B cell (primary cell): ENCODE results near the gene ZNF580. TPM values are rescaled to one million over a fixed set of nuclear protein-coding genes. Genes with fewer than 3 reads are reported as not detected.

Source experiments
- ATAC-seq: fragments of 200-7000 bp; cut with Tn5 transposase; one replicate; pipeline ENCODE4 v1.10.0; 2021; ENCODE audit warnings: low read depth, mild to moderate bottlenecking, moderate number of reproducible peaks, moderate library complexity
- CTCF ChIA-PET: fragments of 350-600 bp; sonication (Branson Sonifier 250); formaldehyde crosslinking; loops from one replicate; lab custom pipeline; 2021; ENCODE audit warnings: antibody characterized with exemption, inconsistent platforms; lab: Charles Lee
- POLR2A ChIA-PET: fragments of 350-600 bp; sonication (Branson Sonifier 250); formaldehyde crosslinking; loops from one replicate; lab custom pipeline; 2021; ENCODE audit warnings: antibody characterized with exemption; lab: Charles Lee
- DNase-seq: peaks from one replicate; pipeline ENCODE4 v3.0.0; 2013
- H2AFZ ChIP-seq: 2 replicates; pipeline ENCODE4 v1.6.1; 2012; ENCODE audit warnings: mild to moderate bottlenecking, low read depth, low read length; ENCODE audit not compliant: insufficient read depth, poor library complexity, severe bottlenecking
- H3K27ac ChIP-seq, 2 donors: 1 replicate in 1 of 2; 2 replicates in 1 of 2; pipeline ENCODE4 v1.5.1; 2012 to 2013; ENCODE audit warnings: low read length in 2 of 2, mild to moderate bottlenecking in 2 of 2, moderate library complexity in 1 of 2
- H3K27me3 ChIP-seq, 4 experiments: fragments of 200-600 bp in 1 of 4; sonication (generic) in 1 of 4; replicated peaks in 1 of 4; 1 replicate in 2 of 4; 2 replicates in 2 of 4; pipeline versions ENCODE4 v1.6.1 to v1.7.0; 2013 to 2016; ENCODE audit warnings: low read length in 3 of 4, mild to moderate bottlenecking in 2 of 4, mixed read lengths in 1 of 4, moderate library complexity in 1 of 4; ENCODE audit not compliant: insufficient read depth in 4 of 4, control insufficient read depth in 3 of 4; ENCODE audit errors: control extremely low read depth in 1 of 4
- H3K36me3 ChIP-seq, 2 experiments: replicated peaks in 1 of 2; 1 replicate in 1 of 2; 2 replicates in 1 of 2; pipeline versions ENCODE4 v1.6.1 to v1.7.1; 2013; ENCODE audit warnings: low read length in 1 of 2; ENCODE audit not compliant: insufficient read depth in 2 of 2, control insufficient read depth in 1 of 2; ENCODE audit errors: control extremely low read depth in 1 of 2, extremely low read depth in 1 of 2
- H3K4me1 ChIP-seq, 2 donors: fragments of 200-600 bp in 1 of 2; sonication (generic) in 1 of 2; 1 replicate in 1 of 2; 2 replicates in 1 of 2; pipeline versions ENCODE4 v1.5.1 to v1.6.1; 2013 to 2017; ENCODE audit warnings: low read length in 2 of 2; ENCODE audit not compliant: control insufficient read depth in 2 of 2, insufficient read depth in 2 of 2
- H3K4me2 ChIP-seq: replicated peaks from 2 replicates; pipeline ENCODE3; 2012; ENCODE audit warnings: mild to moderate bottlenecking, low read depth, low read length; ENCODE audit not compliant: poor library complexity, severe bottlenecking
- H3K4me3 ChIP-seq, 5 experiments: fragments of 200-600 bp in 1 of 5; sonication (generic) in 1 of 5; 1 replicate in 3 of 5; 2 replicates in 2 of 5; pipeline versions ENCODE4 v1.5.1 to v1.7.0; 2011 to 2016; ENCODE audit warnings: low read length in 4 of 5, mild to moderate bottlenecking in 4 of 5, low read depth in 2 of 5, control low read depth in 1 of 5, moderate library complexity in 1 of 5; ENCODE audit not compliant: insufficient read depth in 1 of 5; ENCODE audit errors: control extremely low read depth in 1 of 5, extremely low read depth in 1 of 5
- H3K79me2 ChIP-seq: fragments of 200-600 bp; sonication (generic); one replicate; pipeline ENCODE4 v1.6.0; 2016; ENCODE audit warnings: low read length; ENCODE audit not compliant: control insufficient read depth, insufficient read depth
- H3K9ac ChIP-seq: fragments of 200-600 bp; sonication (generic); 2 replicates; pipeline ENCODE4 v1.6.1; 2017; ENCODE audit warnings: mild to moderate bottlenecking, low read length, moderate library complexity
- H3K9me3 ChIP-seq, 3 donors: one replicate each; pipeline versions ENCODE4 v1.6.1 to v1.7.1; 2013; ENCODE audit warnings: low read length in 2 of 3; ENCODE audit not compliant: control insufficient read depth in 2 of 3, insufficient read depth in 1 of 3; ENCODE audit errors: control extremely low read depth in 1 of 3
- H4K20me1 ChIP-seq: 2 replicates; pipeline ENCODE4 v1.6.0; 2012; ENCODE audit warnings: mild to moderate bottlenecking, low read length; ENCODE audit not compliant: insufficient read depth, control insufficient read depth, poor library complexity, severe bottlenecking
- H3K27ac Mint-ChIP-seq: one replicate; pipeline ENCODE4 v1.8.0; 2021; ENCODE audit warnings: mixed read lengths
- H3K27me3 Mint-ChIP-seq: one replicate; pipeline ENCODE4 v1.8.0; 2021; ENCODE audit warnings: mixed read lengths
- H3K4me1 Mint-ChIP-seq: one replicate; pipeline ENCODE4 v1.8.0; 2021; ENCODE audit warnings: mixed read lengths
- H3K4me3 Mint-ChIP-seq: one replicate; pipeline ENCODE4 v1.8.0; 2021; ENCODE audit warnings: mixed read lengths
- H3K9me3 Mint-ChIP-seq: one replicate; pipeline ENCODE4 v1.8.0; 2022; ENCODE audit warnings: mixed read lengths; ENCODE audit not compliant: insufficient read depth
- CTCF ChIP-seq: fragments of 200-600 bp; IDR thresholded peaks from one replicate; pipeline ENCODE4 v1.8.0; 2022; ENCODE audit warnings: antibody characterized with exemption, mild to moderate bottlenecking
- EZH2 ChIP-seq: IDR thresholded peaks from 2 replicates; pipeline ENCODE4 v1.6.1; 2012; ENCODE audit warnings: borderline replicate concordance, low read depth, mild to moderate bottlenecking, moderate library complexity, low read length; ENCODE audit not compliant: insufficient read depth, poor library complexity, severe bottlenecking
- WGBS: methylation state at CpG from one replicate; pipeline ENCODE4 v1.1.5; 2013; ENCODE audit warnings: missing lambda C conversion rate; ENCODE audit not compliant: insufficient coverage; 5-methylcytosine and 5-hydroxymethylcytosine counted together
- intact Hi-C: fragments of 100-400 bp; cut with micrococcal nuclease; formaldehyde crosslinking; loops from one replicate; pipeline ENCODE4 v1.10.0; 2022
- polyA plus RNA-seq: library from polyadenylated mRNA; depleted of rRNA; stranded (reverse); fragments of >200 nt; gene quantifications from 2 replicates; pipeline ENCODE4 v1.2.3, GENCODE V29; 2012
- total RNA-seq, 2 donors: library from RNA; stranded (reverse); fragments of 120-200 nt in 1 of 2; gene quantifications; 1 replicate in 1 of 2; 2 replicates in 1 of 2; pipeline versions ENCODE4 v1.2.3 to v1.2.4, GENCODE V29; 2013 to 2022

ZNF580 gene
- total and polyA plus RNA-seq, 2 donors (not counting 1 experiment from before 2014, with no cell fraction given): 69.8 to 101 TPM

DNA sequence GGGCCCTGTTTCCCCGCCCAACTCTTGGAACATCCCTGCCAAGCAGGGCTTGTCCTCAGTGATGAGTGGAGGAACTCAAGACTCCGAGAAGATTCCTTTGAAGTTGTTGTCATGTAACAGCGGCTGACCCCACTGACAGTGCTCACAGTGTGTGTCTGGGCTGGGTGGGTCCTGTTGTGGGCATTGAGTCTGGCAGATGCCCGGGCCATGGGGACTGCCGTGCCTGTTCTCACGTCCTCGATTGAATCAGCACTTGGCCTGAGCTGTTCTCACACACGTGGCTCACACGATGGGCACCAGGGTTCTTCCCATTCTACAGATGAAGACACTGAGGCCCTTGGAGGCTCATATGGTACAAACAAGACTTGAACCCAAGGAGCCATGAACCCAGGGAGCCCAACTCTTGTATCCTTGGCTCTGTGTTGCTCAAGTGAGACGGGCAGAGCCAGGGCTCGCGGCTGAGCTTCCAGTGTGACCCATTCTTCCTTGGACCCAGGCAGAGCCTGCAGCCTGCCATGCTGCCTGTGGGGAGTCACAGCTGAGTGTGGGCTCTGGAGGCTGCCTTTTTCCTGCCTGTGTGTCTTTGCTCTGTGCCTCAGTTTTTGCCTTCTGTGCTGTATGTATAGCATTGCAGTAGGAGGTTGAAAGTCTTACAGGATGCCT, 25.7 kb downstream of the ZNF580 start:
- intact Hi-C loops: no loop called here
- WGBS: 96% methylated on average over 12 of the region's 12 CpGs
- H3K27me3 Mint-ChIP-seq: no peaks in the 10 kb centered on the region
- DNase-seq (no peak), ATAC-seq (no peak)
- H3K27ac Mint-ChIP-seq: no peak overlapping the region
- H3K4me3 Mint-ChIP-seq: no peak overlapping the region
- no peaks in the 10 kb centered on the region for H3K27me3 ChIP-seq
- H3K4me3 ChIP-seq: no peak overlapping the region
- peaks cover 98% of the 10 kb centered on the region for H3K79me2 ChIP-seq
- no peak overlapping the region for H3K9ac ChIP-seq
- H2AFZ ChIP-seq: no peak overlapping the region
- ChIA-PET CTCF (no interaction called here), POLR2A (interaction anchor here (0.9 kb wide), 1 partner anchor 12 kb away, joined by 3 read pairs; no protein-coding TSS in a partner anchor)
- peaks cover 97% of the 10 kb centered on the region for H4K20me1 ChIP-seq
- H3K9me3 ChIP-seq: no peaks in the 10 kb centered on the region
- H3K36me3 ChIP-seq: peaks cover 0 to 88% of the 10 kb centered on the region in 2 experiments
- no peaks in the 10 kb centered on the region for H3K9me3 Mint-ChIP-seq
- TF ChIP-seq CTCF (no peak), EZH2 (no peak)
- H3K27ac ChIP-seq: no peak overlapping the region
- peaks cover 0 to 7% of the 10 kb centered on the region in 2 donors for H3K4me1 ChIP-seq
- peaks cover 27% of the 10 kb centered on the region for H3K4me1 Mint-ChIP-seq
- H3K4me2 ChIP-seq: no peak overlapping the region

- H3K36me3 ChIP-seq: peaks cover 0 to 85% of the 10 kb centered on the region in 2 experiments
- Mint-ChIP-seq H3K4me3 (no peak overlapping the region), H3K27ac (no peak overlapping the region), H3K27me3 (no peaks in the 10 kb centered on the region), H3K9me3 (no peaks in the 10 kb centered on the region), H3K4me1 (peaks cover 24% of the 10 kb centered on the region)
- H3K9me3 ChIP-seq: no peaks in the 10 kb centered on the region
- H3K9ac ChIP-seq: no peak overlapping the region
- CTCF ChIA-PET: no interaction called here
- intact Hi-C loops: no loop called here
- WGBS: 94% methylated on average over 3 of the region's 4 CpGs
- H3K27ac ChIP-seq: no peak overlapping the region
- H3K4me3 ChIP-seq: no peak overlapping the region
- POLR2A ChIA-PET: no interaction called here
- H2AFZ ChIP-seq: no peak overlapping the region
- peaks cover 94% of the 10 kb centered on the region for H4K20me1 ChIP-seq
- peaks cover 94% of the 10 kb centered on the region for H3K79me2 ChIP-seq
- peaks cover 0 to 7% of the 10 kb centered on the region in 2 donors for H3K4me1 ChIP-seq
- H3K4me2 ChIP-seq: no peak overlapping the region
- no peaks in the 10 kb centered on the region for H3K27me3 ChIP-seq
- TF ChIP-seq CTCF (no peak), EZH2 (no peak)
- no peak for ATAC-seq
- no peak for DNase-seq
Observed at GRCh38 chr19:55667006-55667381, 26.2 kb downstream of the ZNF580 start.
